HUES6 (cell line): ENCODE measurements around the gene FBXW8.

Experiments used
- H3K27ac ChIP-seq: 2 replicates; pipeline ENCODE4 v1.7.0; 2013; ENCODE audit warnings: low read depth, mild to moderate bottlenecking, low read length, inconsistent platforms
- H3K27me3 ChIP-seq: 2 replicates; pipeline ENCODE4 v1.6.1; 2013; ENCODE audit warnings: low read length; ENCODE audit not compliant: control insufficient read depth, insufficient read depth
- H3K36me3 ChIP-seq: 2 replicates; pipeline ENCODE4 v1.6.1; 2013; ENCODE audit warnings: low read length; ENCODE audit not compliant: control insufficient read depth, insufficient read depth
- H3K4me1 ChIP-seq: 2 replicates; pipeline ENCODE4 v1.6.1; 2013; ENCODE audit warnings: low read length; ENCODE audit not compliant: control insufficient read depth, insufficient read depth
- H3K4me3 ChIP-seq: 2 replicates; pipeline ENCODE4 v1.5.1; 2013; ENCODE audit warnings: low read depth, low read length
- H3K9ac ChIP-seq: one replicate; pipeline ENCODE4 v1.6.1; 2013; ENCODE audit warnings: mild to moderate bottlenecking, low read length
- H3K9me3 ChIP-seq: 2 replicates; pipeline ENCODE4 v1.6.1; 2013; ENCODE audit warnings: low read depth, low read length; ENCODE audit not compliant: control insufficient read depth, insufficient read depth

The FBXW8 gene

GRCh38 chr12:116878567-116879508 is 31.9 kb upstream of the FBXW8 start:
- Histone ChIP-seq H3K36me3 (no peaks in the 10 kb centered on the region), H3K9me3 (peaks cover 6% of the 10 kb centered on the region), H3K4me1 (peaks cover 22% of the 10 kb centered on the region), H3K9ac (no peak overlapping the region), H3K27ac (no peak overlapping the region), H3K27me3 (peaks cover 91% of the 10 kb centered on the region), H3K4me3 (peak overlapping the region; percentile 65)

GRCh38 chr12:116879509-116880212 is 31.1 kb upstream of the FBXW8 start:
- peak overlapping the region; percentile 65 for H3K4me3 ChIP-seq
- H3K27ac ChIP-seq: no peak overlapping the region
- H3K27me3 ChIP-seq: peaks cover 94% of the 10 kb centered on the region
- H3K9ac ChIP-seq: peak overlapping the region; percentile 1
- H3K9me3 ChIP-seq: peaks cover 2% of the 10 kb centered on the region
- H3K36me3 ChIP-seq: no peaks in the 10 kb centered on the region
- H3K4me1 ChIP-seq: peaks cover 22% of the 10 kb centered on the region

- no peak overlapping the region for H3K27ac ChIP-seq
- H3K9ac ChIP-seq: peak overlapping the region; percentile 37
- peak overlapping the region; percentile 65 for H3K4me3 ChIP-seq
Measured at GRCh38 chr12:116880213-116880816, 30.4 kb upstream of the FBXW8 start.

DNA sequence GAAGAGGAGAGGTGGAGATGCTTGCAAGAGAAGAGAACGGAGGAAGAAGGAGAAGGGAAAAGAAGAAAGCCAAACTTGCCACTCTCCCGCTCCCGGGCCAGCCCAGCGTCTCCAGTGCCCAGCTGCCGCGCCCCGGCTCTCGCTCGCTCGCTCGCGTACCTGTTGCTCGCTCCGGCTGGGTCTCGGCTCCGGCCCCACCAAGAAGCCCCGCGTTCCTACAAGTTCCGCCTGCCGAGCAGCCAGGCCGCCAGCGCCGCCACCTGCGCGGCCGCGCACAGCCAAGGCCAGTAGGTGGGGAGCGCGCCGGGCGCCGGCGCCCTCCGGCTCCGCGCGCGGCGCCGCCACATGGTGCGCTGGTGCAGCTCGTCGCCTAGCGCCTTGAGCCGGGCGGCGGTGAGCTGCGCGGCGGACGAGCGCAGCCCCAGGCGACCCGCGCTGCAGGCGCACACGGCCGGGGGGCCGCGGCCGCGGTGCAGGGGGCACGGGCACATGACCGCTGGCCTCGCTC is 29.9 kb upstream of the FBXW8 start:
- peak overlapping the region; percentile 52 for H3K9ac ChIP-seq
- H3K27me3 ChIP-seq: peaks cover 93% of the 10 kb centered on the region

More at GRCh38 chr12:116880213-116880816, 30.4 kb upstream of the FBXW8 start:
- H3K27me3 ChIP-seq: peaks cover 95% of the 10 kb centered on the region
- no peaks in the 10 kb centered on the region; the same call in 1 of the 2 replicates for H3K9me3 ChIP-seq
- H3K4me1 ChIP-seq: peaks cover 22% of the 10 kb centered on the region
- no peaks in the 10 kb centered on the region for H3K36me3 ChIP-seq

DNA sequence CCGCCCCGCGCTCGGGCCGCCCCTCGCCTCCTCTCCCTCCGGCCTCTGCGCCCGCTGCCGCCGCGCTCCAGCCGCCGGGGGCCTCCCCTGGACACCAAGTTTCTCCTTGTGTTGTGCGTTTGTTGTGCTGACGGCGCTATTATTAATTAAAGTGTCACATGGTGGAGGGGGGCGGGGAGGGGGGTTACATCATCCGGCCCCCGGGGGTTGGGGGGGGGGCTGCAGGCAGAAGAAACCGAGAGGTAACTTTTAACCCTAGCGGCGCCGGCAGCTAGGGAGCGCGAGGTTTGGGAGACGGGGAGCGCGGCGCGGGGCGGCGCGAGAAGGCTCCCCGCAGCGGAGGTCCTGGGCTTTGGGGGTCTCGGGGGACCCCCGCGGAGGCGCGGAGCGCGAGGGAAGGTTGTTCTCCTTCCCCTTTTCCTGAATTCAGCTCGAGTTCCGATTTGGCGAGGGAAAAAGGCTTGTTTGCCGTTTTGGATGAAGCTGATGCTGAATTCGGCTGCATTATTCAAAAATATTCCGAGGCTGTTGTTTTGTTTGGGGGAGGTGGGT is 29.3 kb upstream of the FBXW8 start, which contains the start of gene HRK:
HRK (minus strand) TSS at position 117 of the 552 bp plus-strand sequence. CDS start 134 bp downstream, outside the sequence.
- Histone ChIP-seq H3K36me3 (no peaks in the 10 kb centered on the region), H3K27me3 (peaks cover 90% of the 10 kb centered on the region), H3K9me3 (no peaks in the 10 kb centered on the region), H3K4me1 (peaks cover 15% of the 10 kb centered on the region), H3K4me3 (peak within 1 kb of the TSS; percentile 65), H3K27ac (no peak within 1 kb of the TSS), H3K9ac (peak within 1 kb of the TSS; percentile 62)

More for the DNA sequence above, 29.9 kb upstream of the FBXW8 start:
- Histone ChIP-seq H3K27ac (no peak overlapping the region), H3K36me3 (no peaks in the 10 kb centered on the region), H3K4me1 (peaks cover 20% of the 10 kb centered on the region), H3K4me3 (peak overlapping the region; percentile 65), H3K9me3 (no peaks in the 10 kb centered on the region)

GRCh38 chr12:116881877-116882507 is 28.8 kb upstream of the FBXW8 start:
- peaks cover 10% of the 10 kb centered on the region; the same call in 1 of the 2 replicates for H3K4me1 ChIP-seq
- peak overlapping the region; percentile 65 for H3K4me3 ChIP-seq
- H3K36me3 ChIP-seq: no peaks in the 10 kb centered on the region
- no peak overlapping the region for H3K9ac ChIP-seq
- no peaks in the 10 kb centered on the region for H3K9me3 ChIP-seq
- H3K27me3 ChIP-seq: peaks cover 85% of the 10 kb centered on the region
- H3K27ac ChIP-seq: no peak overlapping the region

GRCh38 chr12:116882742-116883141 is 28.0 kb upstream of the FBXW8 start:
- Histone ChIP-seq H3K9me3 (no peaks in the 10 kb centered on the region), H3K36me3 (no peaks in the 10 kb centered on the region), H3K9ac (no peak overlapping the region), H3K4me1 (peaks cover 10% of the 10 kb centered on the region; the same call in 1 of the 2 replicates), H3K27ac (no peak overlapping the region), H3K27me3 (peaks cover 83% of the 10 kb centered on the region), H3K4me3 (no peak overlapping the region)

DNA sequence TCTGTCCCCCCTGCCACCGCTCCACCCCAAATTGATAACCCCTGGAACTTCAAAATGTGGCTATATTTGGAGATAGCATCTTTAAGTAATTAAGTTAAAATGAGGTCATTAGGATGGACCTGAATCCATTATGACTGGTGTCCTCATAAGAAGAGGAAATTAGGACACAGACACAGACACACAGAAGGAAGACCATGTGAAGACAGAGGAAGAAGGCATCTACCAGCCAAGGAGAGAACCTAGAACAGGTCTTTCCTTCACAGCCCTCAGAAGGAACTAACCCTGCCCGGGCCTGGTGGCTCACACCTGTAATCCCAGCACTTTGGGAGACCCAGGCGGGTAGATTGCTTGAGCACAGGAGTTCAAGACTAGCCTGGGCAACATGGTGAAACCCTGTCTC is 25.9 kb upstream of the FBXW8 start:
- no peak overlapping the region for H3K9ac ChIP-seq
- H3K36me3 ChIP-seq: no peaks in the 10 kb centered on the region
- H3K4me3 ChIP-seq: no peak overlapping the region
- peaks cover 62% of the 10 kb centered on the region for H3K27me3 ChIP-seq
- peaks cover 2% of the 10 kb centered on the region; the same call in 1 of the 2 replicates for H3K4me1 ChIP-seq
- no peak overlapping the region for H3K27ac ChIP-seq
- H3K9me3 ChIP-seq: no peaks in the 10 kb centered on the region

- H3K36me3 ChIP-seq: no peaks in the 10 kb centered on the region
- H3K9ac ChIP-seq: no peak overlapping the region
- H3K4me1 ChIP-seq: no peaks in the 10 kb centered on the region
- H3K9me3 ChIP-seq: no peaks in the 10 kb centered on the region
- H3K27ac ChIP-seq: no peak overlapping the region
- peaks cover 55% of the 10 kb centered on the region for H3K27me3 ChIP-seq
- H3K4me3 ChIP-seq: no peak overlapping the region
Measured at GRCh38 chr12:116885491-116885890, 25.3 kb upstream of the FBXW8 start.

DNA sequence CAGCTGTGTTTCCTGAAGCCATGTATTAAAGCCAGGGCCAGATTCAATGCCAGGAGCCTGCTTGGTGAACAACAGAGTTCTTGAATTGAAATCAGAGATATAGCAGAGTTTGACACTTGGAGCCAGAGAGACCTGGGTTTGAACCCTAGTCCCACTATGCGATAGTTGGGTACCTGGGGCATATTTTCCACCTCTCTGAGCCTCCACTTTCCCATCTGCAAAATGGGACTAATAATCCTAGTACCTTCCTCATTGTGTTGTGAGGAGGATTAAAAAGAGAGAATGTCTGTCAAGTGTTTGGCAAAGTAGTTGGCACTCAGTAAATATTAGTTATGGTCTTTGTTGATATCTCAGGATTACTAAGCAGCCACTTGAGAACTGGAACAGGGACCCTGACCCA is 23.5 kb upstream of the FBXW8 start:
- Histone ChIP-seq H3K27me3 (peaks cover 38% of the 10 kb centered on the region), H3K4me3 (no peak overlapping the region), H3K27ac (no peak overlapping the region), H3K4me1 (no peaks in the 10 kb centered on the region), H3K9ac (no peak overlapping the region), H3K36me3 (no peaks in the 10 kb centered on the region), H3K9me3 (no peaks in the 10 kb centered on the region)
